HT-29 (cell line): ENCODE results near the gene TRIM27. TPM values are rescaled to one million over a fixed set of nuclear protein-coding genes. Genes with fewer than 3 reads are reported as not detected.
"Not testable (repeated sequence)": the region's sequence is repeated elsewhere in the genome, so short reads cannot be mapped to it uniquely, and the experiment has no call there.

Experiments
- DNase-seq: peaks from one replicate; pipeline ENCODE4 v3.0.0-alpha.2; 2015; ENCODE audit warnings: low spot score
- total RNA-seq: library from RNA; depleted of rRNA; stranded (reverse); fragments of >200 nt; shearing (Covaris generic); gene quantifications from 2 replicates; pipeline ENCODE4 v1.2.3, GENCODE V29; 2014; rRNA removed

TRIM27 gene, protein sequence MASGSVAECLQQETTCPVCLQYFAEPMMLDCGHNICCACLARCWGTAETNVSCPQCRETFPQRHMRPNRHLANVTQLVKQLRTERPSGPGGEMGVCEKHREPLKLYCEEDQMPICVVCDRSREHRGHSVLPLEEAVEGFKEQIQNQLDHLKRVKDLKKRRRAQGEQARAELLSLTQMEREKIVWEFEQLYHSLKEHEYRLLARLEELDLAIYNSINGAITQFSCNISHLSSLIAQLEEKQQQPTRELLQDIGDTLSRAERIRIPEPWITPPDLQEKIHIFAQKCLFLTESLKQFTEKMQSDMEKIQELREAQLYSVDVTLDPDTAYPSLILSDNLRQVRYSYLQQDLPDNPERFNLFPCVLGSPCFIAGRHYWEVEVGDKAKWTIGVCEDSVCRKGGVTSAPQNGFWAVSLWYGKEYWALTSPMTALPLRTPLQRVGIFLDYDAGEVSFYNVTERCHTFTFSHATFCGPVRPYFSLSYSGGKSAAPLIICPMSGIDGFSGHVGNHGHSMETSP
- total RNA-seq: 68.4 and 76.3 TPM in 2 replicates

DNA sequence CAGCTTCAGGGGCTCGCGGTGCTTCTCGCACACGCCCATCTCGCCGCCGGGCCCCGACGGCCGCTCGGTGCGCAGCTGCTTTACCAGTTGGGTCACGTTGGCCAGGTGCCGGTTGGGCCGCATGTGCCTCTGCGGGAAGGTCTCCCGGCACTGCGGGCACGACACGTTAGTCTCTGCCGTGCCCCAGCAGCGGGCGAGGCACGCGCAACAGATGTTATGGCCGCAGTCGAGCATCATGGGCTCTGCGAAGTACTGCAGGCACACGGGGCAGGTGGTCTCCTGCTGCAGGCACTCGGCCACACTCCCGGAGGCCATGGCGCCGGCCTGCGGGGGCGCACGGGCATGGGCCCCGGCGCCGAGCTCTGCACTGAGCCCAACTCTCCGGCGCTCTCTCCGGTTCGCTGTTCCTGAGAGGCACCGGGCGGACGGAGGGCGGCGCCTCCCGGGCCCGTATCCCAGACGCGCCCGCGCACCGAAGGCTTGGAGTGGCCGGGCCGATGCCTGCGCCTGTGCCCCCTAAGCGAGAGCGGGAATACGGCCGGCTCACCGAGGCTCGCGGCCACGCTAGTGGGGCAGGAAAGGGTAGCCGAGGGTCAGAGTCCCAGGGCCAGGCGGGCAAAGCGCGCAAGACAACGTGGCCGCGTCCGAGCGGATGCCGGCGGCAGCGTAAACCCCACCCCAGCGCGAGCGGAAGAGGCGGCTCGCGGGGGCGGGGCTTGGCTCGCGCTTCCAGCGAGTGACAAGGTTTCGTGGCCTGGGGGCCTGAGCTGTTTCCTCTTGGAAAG, at the start of gene TRIM27:
Gene TRIM27, minus strand, starts transcription at position 668 of the 785 bp plus-strand sequence. Its CDS starts 353 bp downstream, at position 315.
- DNase-seq: peak; percentile 94

DNA sequence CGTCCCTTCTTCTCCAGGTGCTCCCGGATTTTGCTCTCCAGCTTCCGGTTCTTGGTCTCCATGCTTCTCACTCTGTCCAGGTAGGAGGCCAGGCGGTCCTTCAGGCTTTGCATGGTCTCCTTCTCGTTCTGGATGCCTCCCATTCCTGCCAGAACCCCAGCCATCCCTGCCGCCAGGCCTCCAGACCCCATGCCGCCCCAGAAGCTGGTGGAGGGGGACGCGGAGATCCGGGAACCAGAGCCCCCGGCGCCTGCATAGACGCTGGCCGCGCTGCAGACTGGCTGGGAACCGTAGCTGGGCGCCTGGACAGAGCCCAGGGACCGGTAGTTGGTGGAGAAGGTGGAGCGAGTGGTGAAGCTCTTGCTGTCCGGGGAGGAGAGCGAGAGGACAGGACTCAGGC, 46.3 kb upstream of the TRIM27 start:
- DNase-seq: not testable (repeated sequence)

DNA sequence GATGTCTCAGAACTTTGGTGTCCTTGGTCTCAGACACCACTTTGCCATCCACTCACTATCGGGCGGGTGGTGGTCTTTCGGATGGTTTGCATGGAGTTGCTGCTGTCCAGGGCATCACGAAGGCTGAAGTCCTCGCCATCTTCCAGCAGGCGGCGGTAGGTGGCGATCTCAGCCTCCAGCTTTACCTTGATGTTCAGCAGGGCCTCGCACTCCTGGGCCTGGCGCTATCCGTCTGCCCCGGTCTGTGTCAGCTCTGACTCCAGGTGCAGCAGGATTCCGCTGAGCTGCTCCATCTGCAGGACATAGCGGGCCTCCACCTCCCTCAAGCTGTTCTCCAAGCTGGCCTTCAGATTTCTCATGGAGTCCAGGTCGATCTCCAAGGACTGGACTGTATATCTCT, 45.3 kb upstream of the TRIM27 start:
- DNase-seq: no peak

DNA sequence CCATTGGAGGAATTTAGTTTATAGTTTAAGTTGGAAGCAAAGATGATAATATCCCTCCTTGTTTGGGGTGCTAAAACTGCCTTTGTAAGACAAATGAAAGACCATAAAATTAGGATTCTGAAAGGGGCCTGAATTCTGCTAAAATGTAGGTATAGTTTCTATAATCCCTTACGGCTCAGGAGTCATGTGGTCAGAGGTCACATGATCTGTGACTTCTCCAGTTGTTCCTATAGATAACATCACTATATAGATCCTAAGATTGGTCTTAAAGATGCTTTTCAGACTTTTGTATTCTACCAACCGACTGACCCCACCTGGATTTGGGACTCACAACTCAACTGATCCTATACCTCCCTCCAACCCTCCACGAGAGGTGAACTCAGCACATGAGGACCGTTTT, 44.7 kb upstream of the TRIM27 start:
- no peak for DNase-seq

DNA sequence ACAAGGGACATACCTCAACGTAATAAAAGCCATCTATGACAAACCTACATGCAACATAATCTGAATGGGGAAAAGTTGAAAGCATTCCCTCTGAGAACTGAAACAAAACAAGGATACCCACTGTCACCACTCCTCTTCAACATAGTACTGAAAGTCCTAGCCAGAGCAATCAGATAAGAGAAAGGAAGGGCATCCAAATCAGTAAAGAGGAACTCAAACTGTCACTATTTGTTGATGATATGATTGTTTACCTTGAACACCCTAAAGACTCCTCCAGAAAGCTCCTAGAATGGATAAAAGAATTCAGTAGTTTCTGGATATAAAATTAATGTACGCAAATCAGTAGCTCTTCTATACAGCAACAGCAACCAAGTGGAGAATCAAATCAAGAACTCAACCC, 41.9 kb upstream of the TRIM27 start:
- no peak for DNase-seq

DNA sequence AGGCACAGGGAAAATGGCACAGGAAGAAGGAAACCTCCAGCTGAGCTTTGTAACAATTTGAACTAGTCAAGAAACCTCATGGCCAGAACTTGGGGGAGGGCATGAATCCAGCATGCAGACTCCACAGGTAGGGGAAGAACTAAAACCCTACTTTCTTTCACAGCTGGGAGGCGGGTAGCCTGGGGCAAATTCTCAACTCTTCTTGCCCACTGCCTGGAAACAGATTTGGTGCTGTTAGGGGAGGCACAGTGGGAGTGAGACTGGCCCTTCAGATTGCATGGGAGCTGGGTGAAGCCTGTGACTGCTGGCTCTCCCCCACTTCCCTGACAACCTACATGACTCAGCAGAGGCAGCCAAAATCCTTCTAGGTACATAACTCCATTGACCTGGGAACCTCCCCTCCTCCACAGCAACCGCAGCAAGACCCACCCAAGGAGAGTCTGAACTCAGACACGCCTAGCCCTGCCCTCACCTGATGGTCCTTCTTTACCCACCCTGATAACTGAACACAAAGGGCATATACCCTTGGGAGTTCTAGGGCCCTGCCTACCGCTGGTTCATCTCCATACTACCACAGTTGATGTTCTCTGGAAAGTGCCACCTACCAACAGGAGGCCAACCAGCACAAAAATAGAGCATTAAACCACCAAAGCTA, 37.2 kb upstream of the TRIM27 start:
- DNase-seq: peak; percentile 57

DNA sequence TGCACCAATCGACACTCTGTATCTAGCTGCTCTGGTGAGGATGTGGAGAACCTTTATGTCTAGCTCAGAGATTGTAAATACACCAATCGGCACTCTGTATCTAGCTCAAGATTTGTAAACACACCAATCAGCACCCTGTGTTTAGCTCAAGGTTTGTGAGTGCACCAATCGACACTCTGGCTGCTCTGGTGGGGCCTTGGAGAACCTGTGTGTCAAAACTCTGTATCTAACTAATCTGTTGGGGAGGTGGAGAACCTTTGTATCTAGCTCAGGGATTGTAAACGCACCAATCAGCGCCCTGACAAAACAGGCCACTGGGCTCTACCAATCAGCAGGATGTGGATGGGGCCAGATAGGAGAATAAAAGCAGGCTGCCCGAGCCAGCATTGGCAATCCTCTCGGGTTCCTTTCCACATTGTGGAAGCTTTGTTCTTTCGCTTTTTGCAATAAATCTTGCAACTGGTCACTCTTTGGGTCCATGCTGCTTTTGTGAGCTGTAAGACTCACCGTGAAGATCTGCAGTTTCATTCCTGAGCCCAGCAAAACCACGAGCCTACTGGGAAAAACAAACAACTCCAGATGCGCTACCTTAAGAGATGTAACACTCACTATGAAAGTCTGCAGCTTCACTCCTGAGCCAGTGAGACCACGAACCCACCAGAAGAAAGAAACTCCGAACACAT, 34.9 kb upstream of the TRIM27 start:
- not testable (repeated sequence) for DNase-seq

DNA sequence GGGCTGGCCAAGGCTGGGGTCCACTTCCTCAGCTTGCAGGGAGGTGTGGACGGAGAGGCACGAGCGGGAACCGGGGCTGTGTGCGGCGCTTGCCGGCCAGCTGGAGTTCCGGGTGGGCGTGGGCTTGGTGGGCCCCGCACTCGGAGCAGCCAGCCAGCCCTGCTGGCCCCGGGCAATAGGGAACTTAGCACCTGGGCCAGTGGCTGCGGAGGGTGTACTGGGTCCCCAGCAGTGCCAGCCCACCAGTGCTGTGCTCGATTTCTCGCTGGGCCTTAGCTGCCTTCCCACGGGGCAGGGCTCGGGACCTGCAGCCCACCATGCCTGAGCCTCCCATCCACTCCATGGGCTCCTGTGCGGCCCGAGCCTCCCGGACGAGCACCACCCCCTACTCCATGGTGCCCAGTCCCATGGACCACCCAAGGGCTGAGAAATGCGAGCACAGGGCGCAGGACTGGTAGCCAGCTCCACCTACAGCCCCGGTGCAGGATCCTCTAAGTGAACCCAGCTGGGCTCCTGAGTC, 34.1 kb upstream of the TRIM27 start:
- not testable (repeated sequence) for DNase-seq

DNA sequence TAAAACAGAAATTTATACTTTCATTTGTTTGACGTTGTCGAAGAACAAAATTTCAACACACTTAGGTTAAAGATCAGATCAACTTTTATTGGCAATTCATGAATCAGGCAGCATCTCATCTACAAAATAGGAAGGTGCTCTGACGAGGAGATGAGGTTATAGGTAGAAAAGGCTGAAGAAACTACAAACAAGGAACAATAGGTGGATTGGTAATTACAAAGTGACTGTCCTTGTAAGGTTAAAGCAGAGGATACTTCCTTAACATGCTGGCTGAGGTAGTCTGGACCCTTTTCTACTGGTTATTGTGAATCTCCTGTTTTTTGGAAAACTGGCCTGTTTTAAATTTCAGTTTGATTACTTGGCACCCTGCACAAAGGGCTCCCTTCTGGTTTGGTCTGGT, 32.5 kb upstream of the TRIM27 start:
- no peak for DNase-seq

DNA sequence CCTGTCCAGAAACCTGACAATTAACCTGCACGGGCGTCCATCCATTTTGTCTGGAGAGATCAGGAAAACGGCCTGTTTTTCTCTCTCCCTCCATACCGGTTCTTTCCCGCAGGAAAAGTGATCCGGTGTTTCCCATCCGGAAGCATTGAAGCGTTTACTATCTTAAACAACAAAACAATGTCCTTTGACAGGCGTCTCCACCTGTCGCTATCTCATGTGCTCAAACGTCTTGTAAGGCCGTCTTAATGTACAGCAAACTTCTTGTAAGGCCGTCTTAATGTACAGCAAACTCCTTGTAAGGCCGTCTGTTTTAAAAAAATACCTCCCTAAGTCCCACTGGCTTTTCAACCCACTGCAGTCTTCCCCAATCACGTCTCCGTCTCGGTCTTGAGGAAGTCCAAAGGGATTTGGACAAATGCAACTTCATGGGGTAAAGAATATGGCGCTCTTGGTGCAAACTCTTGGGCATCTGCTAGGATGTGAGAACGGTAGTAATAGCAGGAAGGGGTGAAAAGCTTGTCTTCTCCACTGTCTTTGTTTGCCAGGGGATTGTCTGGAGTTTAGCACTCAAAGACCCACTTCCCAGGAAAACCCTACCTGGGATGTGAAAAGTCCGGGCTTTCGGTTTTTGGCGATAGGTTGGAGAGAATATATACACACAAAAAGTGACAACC, 29.9 kb upstream of the TRIM27 start:
- DNase-seq: no peak

DNA sequence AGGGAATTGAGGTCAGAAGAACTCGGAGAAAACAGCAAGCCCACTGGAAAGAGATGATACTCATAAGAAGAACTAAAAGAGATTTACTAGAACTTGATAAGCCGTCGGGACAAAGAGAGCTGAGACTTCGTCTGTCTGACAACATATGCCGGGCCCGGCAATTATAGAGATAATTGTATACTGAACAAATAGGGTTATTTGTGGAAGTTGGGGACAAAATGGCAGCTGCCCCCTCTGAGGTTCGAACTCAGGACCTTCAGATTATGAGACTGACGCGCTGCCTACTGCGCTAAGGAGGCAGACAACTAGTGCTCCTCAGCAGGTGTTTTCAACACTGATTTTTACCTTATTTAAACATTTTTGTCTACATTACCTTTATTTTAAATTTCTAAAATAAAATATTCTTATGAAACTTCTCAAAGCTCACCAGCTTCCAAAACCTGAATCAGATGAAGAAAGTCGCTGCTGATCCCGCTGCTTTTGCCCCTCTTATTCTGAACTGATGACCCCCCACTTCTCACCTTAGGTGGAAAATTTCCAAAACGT, 29.3 kb upstream of the TRIM27 start:
- DNase-seq: peak; percentile 89

DNA sequence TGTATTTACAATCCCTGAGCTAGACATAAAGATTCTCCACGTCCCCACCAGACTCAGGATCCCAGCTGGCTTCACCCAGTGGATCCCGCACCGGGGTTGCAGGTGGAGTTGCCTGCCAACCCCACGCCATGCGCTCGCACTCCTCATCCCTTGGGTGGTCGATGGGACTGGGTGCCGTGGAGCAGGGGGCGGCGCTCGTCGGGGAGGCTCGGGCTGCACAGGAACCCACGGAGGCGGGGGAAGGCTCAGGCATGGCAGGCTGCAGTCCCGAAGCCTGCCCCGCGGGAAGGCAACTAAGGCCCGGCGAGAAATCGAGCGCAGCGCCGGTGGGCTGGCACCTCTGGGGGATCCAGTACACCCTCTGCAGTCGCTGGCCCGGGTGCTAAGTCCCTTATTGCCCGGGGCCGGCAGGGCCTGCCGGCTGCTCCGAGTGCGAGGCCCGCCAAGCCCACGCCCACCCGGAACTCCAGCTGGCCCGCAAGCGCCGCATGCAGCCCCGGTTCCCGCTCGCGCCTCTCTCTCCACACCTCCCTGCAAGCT, 25.9 kb upstream of the TRIM27 start:
- DNase-seq: not testable (repeated sequence)

DNA sequence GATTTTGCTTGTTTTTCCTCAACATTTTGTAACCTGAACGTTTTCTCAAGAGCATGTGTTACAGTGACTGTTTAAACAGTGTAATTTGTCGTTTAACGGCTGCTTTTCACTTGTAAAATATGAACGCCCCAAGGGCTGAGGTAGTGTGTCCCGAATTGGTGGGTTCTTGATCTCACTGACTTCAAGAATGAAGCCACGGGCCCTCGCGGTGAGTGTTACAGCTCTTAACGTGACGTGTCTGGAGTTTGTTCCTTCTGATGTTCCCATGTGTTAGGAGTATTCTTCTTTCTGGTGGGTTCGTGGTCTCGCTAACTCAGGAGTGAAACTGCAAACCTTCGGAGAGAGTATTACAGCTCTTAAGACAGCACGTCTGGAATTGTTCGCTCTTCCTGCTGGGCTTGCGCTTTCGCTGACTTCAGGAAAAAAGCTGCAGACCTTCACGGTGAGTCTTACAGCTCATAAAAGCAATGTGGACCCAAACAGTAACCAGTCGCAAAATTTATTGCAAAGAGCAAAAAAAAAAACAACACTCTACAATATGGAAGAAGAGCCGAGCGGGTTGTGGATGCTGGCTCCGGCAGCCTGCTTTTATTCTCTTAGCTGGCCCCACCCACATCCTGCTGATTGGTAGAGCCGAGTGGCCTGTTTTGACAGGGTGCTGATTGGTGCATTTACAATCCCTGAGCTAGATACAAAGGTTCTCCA, 25.1 kb upstream of the TRIM27 start:
- DNase-seq: no peak

DNA sequence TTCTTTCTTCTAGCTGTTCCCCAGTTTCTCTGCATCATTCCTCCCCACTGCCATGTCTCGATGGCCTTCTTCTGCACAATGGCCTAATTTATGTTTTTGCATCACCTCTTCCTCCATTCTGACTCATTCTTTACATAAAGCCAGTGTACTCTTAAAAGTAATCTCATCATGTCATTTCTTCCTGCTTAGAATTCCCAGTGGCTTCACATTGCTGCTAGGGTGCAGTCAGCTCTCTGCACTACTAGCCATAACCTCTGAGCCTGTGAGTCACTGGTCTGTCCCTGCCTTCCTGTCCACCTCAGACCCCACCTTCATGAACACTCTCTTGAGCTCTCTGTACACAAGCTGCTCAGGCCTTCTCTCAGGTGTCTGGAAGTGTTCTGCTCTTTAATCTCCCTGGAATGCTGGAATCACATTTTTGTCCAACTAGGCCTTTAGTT, 24.1 kb upstream of the TRIM27 start:
- peak; percentile 88 for DNase-seq

DNA sequence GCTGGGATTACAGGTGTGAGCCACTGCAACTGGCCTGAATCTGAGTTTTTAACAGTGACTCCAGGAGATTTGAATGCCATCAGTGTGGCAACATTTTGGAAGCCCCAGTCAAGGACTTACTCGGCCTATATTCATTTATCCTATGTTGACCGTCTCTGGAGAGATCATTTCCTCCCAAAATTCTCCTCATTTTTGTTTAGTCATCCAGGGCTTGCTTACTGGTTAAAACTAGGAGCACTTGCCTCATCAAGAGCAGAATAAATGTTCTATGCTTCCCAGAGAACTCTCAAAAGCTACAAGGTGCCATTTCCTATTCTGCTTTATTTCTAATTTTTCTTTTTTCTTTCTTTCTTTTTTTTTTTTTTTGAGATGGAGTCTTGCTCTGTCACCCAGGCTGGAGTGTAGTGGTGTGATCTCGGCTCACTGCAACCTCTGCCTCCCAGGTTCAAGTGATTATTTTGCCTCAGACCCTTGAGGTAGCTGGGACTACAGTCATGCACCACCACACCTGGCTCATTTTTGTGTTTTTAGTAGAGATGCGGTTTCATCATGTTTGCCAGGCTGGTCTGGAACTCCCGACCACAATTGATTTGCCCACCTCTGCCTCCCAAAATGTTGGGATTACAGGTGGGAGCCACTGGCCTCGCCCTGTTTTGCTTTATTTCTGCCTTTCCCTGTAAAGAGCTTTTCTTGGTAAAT, 23.4 kb upstream of the TRIM27 start:
- DNase-seq: no peak

DNA sequence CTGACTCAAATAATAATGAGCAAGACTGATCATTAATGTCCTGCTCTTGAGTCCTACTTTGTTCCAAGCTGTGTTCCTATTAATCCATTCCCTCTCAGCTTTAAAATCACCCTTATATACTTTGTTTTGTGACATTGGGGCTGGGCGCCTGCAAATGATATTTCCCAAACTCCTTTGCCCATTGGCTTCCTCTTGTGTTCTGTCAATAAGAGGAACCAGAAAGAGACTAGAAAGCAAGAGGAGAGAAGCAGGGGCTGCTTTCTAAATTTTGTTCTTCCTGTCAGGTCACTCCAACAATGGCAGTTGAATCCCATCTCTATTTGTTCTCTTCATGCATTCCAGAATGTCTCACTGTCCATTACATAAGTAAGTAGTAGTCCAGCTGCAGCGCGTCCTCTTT, 21.6 kb upstream of the TRIM27 start:
- DNase-seq: no peak

DNA sequence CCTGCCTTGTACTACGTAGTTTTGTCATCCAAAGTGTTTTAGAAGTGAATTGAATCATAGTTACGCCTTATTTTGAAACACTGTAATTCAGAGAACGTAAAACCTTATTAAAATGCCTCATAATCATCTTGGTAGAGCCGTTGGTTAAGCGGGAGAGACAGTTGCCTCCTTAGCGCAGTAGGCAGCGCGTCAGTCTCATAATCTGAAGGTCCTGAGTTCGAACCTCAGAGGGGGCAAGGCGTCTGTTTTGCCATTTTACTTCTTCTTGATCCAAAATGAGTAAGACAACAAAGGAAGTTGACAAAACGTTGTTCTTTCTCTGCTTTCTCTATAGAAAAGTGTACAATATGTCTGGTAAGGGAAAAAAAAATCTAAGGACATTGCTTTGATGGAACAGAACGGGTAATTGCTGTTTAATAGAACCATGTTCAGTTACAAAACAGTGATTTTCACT, 20.7 kb upstream of the TRIM27 start:
- peak; percentile 95 for DNase-seq
